A549 treated with GW870086 at 1 μM for 4 hours (cell line): ENCODE measurements around the gene PCDHGA1. TPM values are rescaled to one million over a fixed set of nuclear protein-coding genes. Genes with fewer than 3 reads are reported as not detected.

Source experiments
- total RNA-seq: library from RNA; stranded (reverse); fragments of 200-300 nt; extraction: Qiagen RNA extraction; gene quantifications from 5 replicates; pipeline ENCODE4 v1.2.3, GENCODE V29; 2022; ENCODE audit warnings: low read depth

PCDHGA1 gene
- total RNA-seq, 1 experiment from 2014 or later, result 0.38 TPM

GRCh38 chr5:141397756-141398551, 67.6 kb downstream of the PCDHGA1 start, which contains the start of gene PCDHGB5:
Gene PCDHGB5, plus strand, starts transcription at chr5:141397947. Its CDS starts 181 bp downstream, at chr5:141398128.

DNA sequence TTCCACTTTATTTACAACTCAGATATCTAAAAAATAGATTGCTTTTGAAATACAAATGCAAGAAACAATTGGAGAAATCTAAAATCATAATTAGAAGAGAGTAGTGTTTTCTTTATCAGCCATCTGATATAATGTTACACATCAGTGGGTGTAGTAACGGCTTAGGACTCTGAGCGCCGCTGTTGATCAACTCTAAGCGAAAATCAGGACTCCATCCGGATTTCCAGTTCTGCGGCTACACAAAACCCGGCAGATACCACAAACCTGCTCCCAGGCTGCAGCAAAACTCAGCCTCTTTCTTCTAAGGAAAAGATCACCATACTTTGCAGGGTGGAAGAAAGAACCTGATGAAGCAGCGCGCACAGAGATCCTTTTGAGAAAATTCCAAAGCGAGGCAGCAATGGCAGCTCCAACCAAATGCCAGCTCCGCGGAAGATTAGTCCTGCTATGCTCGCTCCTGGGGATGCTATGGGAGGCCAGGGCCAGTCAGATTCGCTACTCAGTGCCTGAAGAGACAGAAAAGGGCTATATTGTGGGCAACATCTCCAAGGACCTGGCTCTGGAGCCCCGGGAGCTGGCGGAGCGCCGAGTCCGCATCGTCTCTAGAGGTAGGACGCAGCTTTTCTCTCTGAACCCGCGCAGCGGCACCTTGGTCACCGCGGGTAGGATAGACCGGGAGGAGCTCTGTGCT, 72.4 kb downstream of the PCDHGA1 start, which contains the start of gene PCDHGA9:
Gene PCDHGA9, plus strand, starts transcription at position 226 of the 691 bp plus-strand sequence. Its CDS starts 175 bp downstream, at position 401.

DNA sequence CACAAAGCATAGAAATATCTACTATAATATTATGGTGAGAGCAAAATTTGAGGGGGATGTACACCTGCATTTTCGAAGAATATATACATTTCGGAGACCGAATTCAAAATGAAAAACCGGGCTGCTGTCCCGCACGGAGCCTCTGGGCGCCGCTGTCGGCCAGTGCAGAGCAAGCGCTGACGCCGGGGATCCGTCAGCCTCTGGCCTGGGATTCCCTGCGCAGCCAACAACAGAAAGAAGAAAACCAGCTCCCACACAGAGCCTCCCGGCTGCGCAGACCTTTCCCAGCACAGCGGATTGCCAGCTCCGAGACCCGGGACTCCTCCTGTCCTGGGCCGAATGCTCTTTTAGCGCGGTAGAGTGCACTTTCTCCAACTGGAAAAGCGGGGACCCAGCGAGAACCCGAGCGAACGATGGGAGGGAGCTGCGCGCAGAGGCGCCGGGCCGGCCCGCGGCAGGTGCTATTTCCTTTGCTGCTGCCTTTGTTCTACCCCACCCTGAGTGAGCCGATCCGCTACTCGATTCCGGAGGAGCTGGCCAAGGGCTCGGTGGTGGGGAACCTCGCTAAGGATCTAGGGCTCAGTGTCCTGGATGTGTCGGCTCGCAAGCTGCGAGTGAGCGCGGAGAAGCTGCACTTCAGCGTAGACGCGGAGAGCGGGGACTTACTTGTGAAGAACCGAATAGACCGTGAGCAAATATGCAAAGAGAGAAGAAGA, 77.6 kb downstream of the PCDHGA1 start, which contains the start of gene PCDHGB6:
Gene PCDHGB6, plus strand, starts transcription at position 232 of the 716 bp plus-strand sequence. Its CDS starts 182 bp downstream, at position 414.

DNA sequence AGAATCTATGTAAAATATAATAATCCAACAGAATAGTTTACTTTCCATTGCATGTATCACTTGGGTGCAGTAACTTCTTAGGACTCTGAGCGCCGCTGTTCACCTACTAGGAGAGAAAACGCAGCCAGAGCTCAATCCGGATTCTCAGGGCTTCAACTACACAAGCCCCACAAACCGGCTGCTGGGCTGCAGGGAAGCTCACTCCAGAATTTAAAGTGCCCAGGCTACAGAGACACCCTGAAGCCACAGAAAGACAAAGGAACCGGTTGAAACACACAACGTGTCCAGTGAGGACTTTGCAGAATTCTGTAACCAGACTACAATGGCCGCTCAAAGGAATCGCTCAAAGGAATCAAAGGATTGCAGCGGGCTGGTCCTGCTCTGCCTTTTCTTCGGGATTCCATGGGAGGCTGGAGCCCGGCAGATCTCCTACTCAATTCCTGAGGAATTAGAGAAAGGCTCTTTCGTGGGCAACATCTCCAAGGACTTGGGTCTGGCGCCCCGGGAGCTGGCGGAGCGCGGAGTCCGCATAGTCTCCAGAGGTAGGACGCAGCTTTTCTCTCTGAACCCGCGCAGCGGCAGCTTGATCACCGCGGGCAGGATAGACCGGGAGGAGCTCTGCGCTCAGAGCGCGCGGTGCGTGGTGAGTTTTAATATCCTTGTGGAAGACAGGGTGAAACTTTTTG, 82.7 kb downstream of the PCDHGA1 start, which contains the start of gene PCDHGA10:
Gene PCDHGA10, plus strand, starts transcription at position 134 of the 686 bp plus-strand sequence. Its CDS starts 189 bp downstream, at position 323.

DNA sequence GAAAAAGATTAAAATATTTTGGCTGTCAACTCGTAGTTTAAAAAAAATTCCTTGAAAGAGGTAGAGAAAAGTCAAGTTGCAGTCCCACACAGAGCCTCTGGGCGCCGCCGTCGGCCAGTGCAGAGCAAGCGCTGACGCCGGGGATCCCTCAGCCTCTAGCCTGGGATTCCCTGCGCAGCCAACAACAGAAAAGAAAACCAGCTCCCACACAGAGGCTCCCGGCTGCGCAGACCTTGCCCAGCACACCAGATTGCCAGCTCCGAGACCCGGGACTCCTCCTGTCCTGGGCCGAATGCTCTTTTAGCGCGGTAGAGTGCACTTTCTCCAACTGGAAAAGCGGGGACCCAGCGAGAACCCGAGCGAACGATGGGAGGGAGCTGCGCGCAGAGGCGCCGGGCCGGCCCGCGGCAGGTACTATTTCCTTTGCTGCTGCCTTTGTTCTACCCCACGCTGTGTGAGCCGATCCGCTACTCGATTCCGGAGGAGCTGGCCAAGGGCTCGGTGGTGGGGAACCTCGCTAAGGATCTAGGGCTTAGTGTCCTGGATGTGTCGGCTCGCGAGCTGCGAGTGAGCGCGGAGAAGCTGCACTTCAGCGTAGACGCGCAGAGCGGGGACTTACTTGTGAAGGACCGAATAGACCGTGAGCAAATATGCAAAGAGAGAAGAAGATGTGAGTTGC, 87.3 kb downstream of the PCDHGA1 start, which contains the start of gene PCDHGB7:
Gene PCDHGB7, plus strand, starts transcription at position 184 of the 679 bp plus-strand sequence. Its CDS starts 183 bp downstream, at position 367.

GRCh38 chr5:141420855-141421488, 90.7 kb downstream of the PCDHGA1 start, which contains the start of gene PCDHGA11:
Gene PCDHGA11, plus strand, starts transcription at chr5:141421051. Its CDS starts 177 bp downstream, at chr5:141421228.

GRCh38 chr5:141430332-141431113, 100.2 kb downstream of the PCDHGA1 start, which contains the start of gene PCDHGA12:
Gene PCDHGA12, plus strand, starts transcription at chr5:141430507. Its CDS starts 253 bp downstream, at chr5:141430760.

DNA sequence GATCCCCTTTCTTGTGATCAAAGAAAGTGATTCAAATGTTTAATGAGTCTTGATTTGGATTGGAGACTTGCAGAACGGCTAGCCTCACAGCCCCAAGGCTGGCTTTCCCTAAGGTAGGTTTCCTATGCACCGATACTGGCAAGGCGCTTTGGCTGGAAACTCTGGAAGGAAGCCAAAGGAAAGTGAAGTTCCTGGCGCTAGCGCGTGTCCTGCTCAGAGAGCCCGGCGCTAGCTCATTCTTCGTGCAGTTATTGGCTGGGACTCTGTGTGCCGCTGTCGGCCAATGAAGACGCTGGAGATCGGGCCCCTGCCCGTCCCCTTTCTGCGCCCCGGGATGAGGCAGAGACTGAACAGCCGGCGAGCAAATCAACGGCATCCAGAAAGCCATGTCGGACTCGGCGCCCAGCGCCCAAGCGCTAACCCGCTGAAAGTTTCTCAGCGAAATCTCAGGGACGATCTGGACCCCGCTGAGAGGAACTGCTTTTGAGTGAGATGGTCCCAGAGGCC, 145.4 kb downstream of the PCDHGA1 start, which contains the start of gene PCDHGC3:
Gene PCDHGC3, plus strand, starts transcription at position 342 of the 507 bp plus-strand sequence. Its CDS starts 151 bp downstream, at position 493.

DNA sequence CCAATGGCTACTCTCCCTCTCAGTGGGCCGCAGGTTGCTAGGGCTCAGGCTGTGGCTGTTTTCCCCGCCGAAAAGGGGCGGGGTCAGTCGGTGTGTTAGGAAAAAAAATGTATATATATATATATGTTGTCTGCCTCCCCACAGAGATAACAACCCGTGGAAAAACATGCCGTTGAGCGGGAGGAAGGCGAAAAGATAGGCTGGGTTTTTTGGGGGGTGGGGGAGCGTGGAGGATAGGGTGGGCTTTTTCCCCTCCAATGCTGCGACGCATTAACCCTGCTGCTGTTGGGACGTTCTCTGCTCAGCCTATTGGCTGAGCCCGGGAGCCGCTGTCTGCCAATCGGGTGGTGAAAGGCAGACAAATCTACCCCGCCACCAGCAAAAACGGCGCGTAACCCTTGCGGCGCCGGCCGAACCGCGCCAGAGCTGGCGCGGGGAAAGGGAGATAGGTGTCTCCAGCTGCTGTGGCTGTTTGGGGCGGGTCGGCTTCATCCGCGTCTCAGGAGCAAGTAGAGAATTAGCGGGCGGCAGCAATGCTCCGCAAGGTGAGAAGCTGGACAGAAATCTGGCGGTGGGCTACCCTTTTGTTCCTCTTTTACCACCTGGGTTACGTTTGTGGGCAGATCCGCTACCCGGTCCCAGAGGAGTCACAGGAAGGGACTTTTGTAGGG, 154.5 kb downstream of the PCDHGA1 start, which contains the start of gene PCDHGC4:
Gene PCDHGC4, plus strand, starts transcription at position 390 of the 671 bp plus-strand sequence. Its CDS starts 144 bp downstream, at position 534.

GRCh38 chr5:141488591-141489561, 158.6 kb downstream of the PCDHGA1 start, which contains the start of gene PCDHGC5:
Gene PCDHGC5, plus strand, starts transcription at chr5:141489081. Its CDS starts 160 bp downstream, at chr5:141489241.

Other genes starting within 250 kb of the PCDHGA1 start
- gene PCDHB2, start 235.9 kb upstream of the PCDHGA1 start, total RNA-seq, result 3.3 to 4.1 TPM (median 3.4 TPM) in 5 replicates
- 0.05 TPM in 1 of 5 replicates, not detected in the others for gene PCDHB3, start 230.0 kb upstream of the PCDHGA1 start, total RNA-seq
- gene PCDHB4, start 208.7 kb upstream of the PCDHGA1 start, total RNA-seq, result 0.03 to 0.11 TPM (median 0.08 TPM) in 3 of 5 replicates, not detected in the others
- gene PCDHB5, start 195.3 kb upstream of the PCDHGA1 start, total RNA-seq, result 0.94 to 1.8 TPM (median 1.5 TPM) in 5 replicates
- 0.81 to 1.2 TPM (median 0.89 TPM) in 5 replicates for gene PCDHB6, start 180.5 kb upstream of the PCDHGA1 start, total RNA-seq
- gene PCDHB7, start 157.9 kb upstream of the PCDHGA1 start, total RNA-seq, result not detected in 5 replicates
- 0.24 to 0.39 TPM (median 0.32 TPM) in 5 replicates for gene PCDHB8, start 152.7 kb upstream of the PCDHGA1 start, total RNA-seq
- 0.05 to 0.15 TPM (median 0.06 TPM) in 4 of 5 replicates, not detected in the other for gene PCDHB16, start 148.1 kb upstream of the PCDHGA1 start, total RNA-seq
- gene PCDHB9, start 143.4 kb upstream of the PCDHGA1 start, total RNA-seq, result 0.05 TPM in 1 of 5 replicates, not detected in the others
- gene PCDHB10, start 138.2 kb upstream of the PCDHGA1 start, total RNA-seq, result 0.05 TPM in 2 of 5 replicates, not detected in the others
- 0.08 to 0.12 TPM (median 0.10 TPM) in 4 of 5 replicates, not detected in the other for gene PCDHB11, start 130.9 kb upstream of the PCDHGA1 start, total RNA-seq
- gene PCDHB12, start 121.8 kb upstream of the PCDHGA1 start, total RNA-seq, result not detected in 5 replicates
- gene PCDHB13, start 116.6 kb upstream of the PCDHGA1 start, total RNA-seq, result 0.03 to 0.07 TPM (median 0.07 TPM) in 4 of 5 replicates, not detected in the other
- gene PCDHB14, start 107.2 kb upstream of the PCDHGA1 start, total RNA-seq, result 0.02 to 0.13 TPM (median 0.07 TPM) in 5 replicates
- 0.05 to 0.16 TPM (median 0.09 TPM) in 3 of 5 replicates, not detected in the others for gene PCDHB15, start 85.1 kb upstream of the PCDHGA1 start, total RNA-seq
- gene SLC25A2, start 26.5 kb upstream of the PCDHGA1 start, total RNA-seq, result not detected in 5 replicates
- 63.2 to 78.4 TPM (median 73.8 TPM) in 5 replicates for gene TAF7, start 9.7 kb upstream of the PCDHGA1 start, total RNA-seq
- 0.45 to 0.72 TPM (median 0.70 TPM) in 5 replicates for gene PCDHGA2, start 8.2 kb downstream of the PCDHGA1 start, total RNA-seq
- gene PCDHGA3, start 13.3 kb downstream of the PCDHGA1 start, total RNA-seq, result not detected in 5 replicates
- 1.6 to 2.1 TPM (median 1.9 TPM) in 5 replicates for gene PCDHGB1, start 19.6 kb downstream of the PCDHGA1 start, total RNA-seq
- 0.07 to 0.18 TPM (median 0.14 TPM) in 5 replicates for gene PCDHGA4, start 24.5 kb downstream of the PCDHGA1 start, total RNA-seq
- 0.05 to 0.19 TPM (median 0.10 TPM) in 5 replicates for gene PCDHGB2, start 29.5 kb downstream of the PCDHGA1 start, total RNA-seq
- gene PCDHGA5, start 33.6 kb downstream of the PCDHGA1 start, total RNA-seq, result 0.08 to 0.22 TPM (median 0.12 TPM) in 5 replicates
- gene PCDHGB3, start 39.7 kb downstream of the PCDHGA1 start, total RNA-seq, result 0.16 to 0.31 TPM (median 0.22 TPM) in 5 replicates
- gene PCDHGA6, start 43.4 kb downstream of the PCDHGA1 start, total RNA-seq, result 0.13 to 0.26 TPM (median 0.14 TPM) in 5 replicates
- gene PCDHGA7, start 52.2 kb downstream of the PCDHGA1 start, total RNA-seq, result 0.59 to 1.1 TPM (median 0.95 TPM) in 5 replicates
- 0.74 to 1.00 TPM (median 0.79 TPM) in 5 replicates for gene PCDHGB4, start 57.2 kb downstream of the PCDHGA1 start, total RNA-seq
- 0.02 to 0.13 TPM (median 0.07 TPM) in 3 of 5 replicates, not detected in the others for gene PCDHGA8, start 62.1 kb downstream of the PCDHGA1 start, total RNA-seq
- 1.9 to 2.7 TPM (median 2.3 TPM) in 5 replicates for gene PCDHGB5, start 67.4 kb downstream of the PCDHGA1 start, total RNA-seq
- gene PCDHGA9, start 72.3 kb downstream of the PCDHGA1 start, total RNA-seq, result 0.05 to 0.10 TPM (median 0.07 TPM) in 4 of 5 replicates, not detected in the other
- 0.07 to 0.16 TPM (median 0.12 TPM) in 5 replicates for gene PCDHGB6, start 77.5 kb downstream of the PCDHGA1 start, total RNA-seq
- gene PCDHGA10, start 82.5 kb downstream of the PCDHGA1 start, total RNA-seq, result 0.02 TPM in 1 of 5 replicates, not detected in the others
- gene PCDHGB7, start 87.2 kb downstream of the PCDHGA1 start, total RNA-seq, result 0.03 to 0.06 TPM in 2 of 5 replicates, not detected in the others
- 0.03 to 0.07 TPM in 2 of 5 replicates, not detected in the others for gene PCDHGA11, start 90.5 kb downstream of the PCDHGA1 start, total RNA-seq
- not detected in 5 replicates for gene PCDHGA12, start 100.0 kb downstream of the PCDHGA1 start, total RNA-seq
- 5.4 to 6.5 TPM (median 5.8 TPM) in 5 replicates for gene PCDHGC3, start 145.5 kb downstream of the PCDHGA1 start, total RNA-seq
- gene PCDHGC4, start 154.5 kb downstream of the PCDHGA1 start, total RNA-seq, result not detected in 5 replicates
- 0.05 to 0.06 TPM in 2 of 5 replicates, not detected in the others for gene PCDHGC5, start 158.6 kb downstream of the PCDHGA1 start, total RNA-seq